ENCODE measurements around the gene SPRR2A.
"Not testable (repeated sequence)": the region's sequence is repeated elsewhere in the genome, so short reads cannot be mapped to it uniquely, and the experiment has no call there.

The SPRR2A gene

DNA sequence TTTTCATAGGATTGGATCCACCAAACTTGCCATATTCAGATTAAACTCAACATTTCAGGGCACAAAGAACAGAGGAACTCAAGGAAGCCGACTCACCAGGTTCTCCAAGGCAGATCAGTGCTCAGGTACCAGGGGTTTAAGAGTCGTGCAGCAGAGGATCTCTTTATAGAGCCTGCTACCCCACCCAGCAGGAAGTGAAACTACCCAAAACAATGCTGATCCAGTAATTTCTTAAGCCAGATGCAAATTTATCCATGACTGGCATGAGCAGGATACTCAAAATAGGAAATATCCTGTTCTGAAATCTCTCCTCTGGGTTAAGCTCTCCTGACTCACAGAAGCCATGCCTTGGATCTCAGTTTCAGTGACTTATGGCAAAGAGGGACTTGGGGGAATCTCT is at the start of gene SPRR2A:
SPRR2A (minus strand) TSS at position 138 of the 400 bp plus-strand sequence. CDS start 777 bp downstream, outside the sequence.
- no peak for DNase-seq (ENCODE audit: low read depth)

DNA sequence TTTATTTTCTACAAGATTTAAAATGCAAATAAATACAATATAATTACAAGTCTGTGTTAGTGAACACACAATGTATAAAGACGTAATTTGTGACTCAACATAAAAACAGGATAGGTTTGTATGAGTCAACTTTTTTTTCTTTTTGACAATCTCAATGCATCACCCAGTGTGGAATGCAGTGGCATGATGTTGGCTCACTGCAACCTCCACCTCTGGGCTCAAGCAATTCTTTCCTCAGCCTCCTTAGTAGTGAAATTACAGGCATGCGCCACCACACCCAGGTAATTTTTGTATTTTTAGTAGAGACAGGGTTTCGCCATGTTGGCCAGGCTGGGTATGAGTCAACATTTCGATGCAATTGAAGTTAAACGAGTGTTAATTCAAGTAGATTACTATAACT is 42.9 kb upstream of the SPRR2A start:
- DNase-seq (ENCODE audit: low read depth): no peak

DNA sequence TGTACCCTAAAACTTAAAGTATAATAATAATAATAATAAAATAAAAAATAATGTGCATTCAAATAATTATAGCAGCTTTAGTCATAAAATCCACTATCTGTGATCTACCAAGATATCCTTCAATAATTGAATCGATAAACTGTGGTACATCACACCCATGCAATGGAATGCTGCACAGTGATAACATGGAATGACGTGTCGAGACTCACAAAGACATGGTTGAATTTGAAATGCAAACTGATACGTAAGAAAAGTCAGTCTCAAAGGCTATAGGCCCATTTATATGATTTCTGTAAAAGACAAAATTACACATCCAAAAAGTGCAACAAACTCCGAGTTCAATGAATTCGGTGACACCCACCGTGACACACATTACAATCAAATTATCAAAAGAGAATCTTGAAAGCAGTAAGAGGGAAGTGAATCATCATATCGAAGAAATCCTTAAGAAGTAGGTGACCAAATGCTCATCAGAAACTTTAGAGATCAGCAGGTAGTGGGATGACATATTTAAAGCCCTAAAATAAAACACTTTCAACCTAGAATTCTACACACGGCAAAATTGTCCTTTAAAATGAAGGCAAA is 42.2 kb upstream of the SPRR2A start:
- no peak for DNase-seq (ENCODE audit: low read depth)

DNA sequence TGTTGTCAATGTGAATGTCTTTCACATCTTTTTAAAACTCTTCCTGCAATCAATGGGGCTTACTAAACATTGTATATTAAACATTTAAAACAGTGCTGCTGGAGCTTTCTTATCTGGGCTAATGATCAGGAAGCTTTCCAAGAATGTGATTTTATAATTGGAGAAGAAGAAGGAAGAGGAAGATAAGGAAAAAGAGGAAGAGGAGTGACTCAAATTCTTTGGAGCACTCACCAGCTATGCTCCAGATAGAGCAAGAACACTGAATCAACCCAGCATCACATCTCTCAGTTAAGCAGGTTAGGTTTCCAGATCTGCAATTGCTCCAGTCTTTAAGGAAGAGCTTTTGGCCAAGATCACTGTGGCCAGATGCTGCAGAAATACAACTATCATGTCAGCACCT is 38.5 kb upstream of the SPRR2A start:
- no peak for DNase-seq (ENCODE audit: low read depth)

DNA sequence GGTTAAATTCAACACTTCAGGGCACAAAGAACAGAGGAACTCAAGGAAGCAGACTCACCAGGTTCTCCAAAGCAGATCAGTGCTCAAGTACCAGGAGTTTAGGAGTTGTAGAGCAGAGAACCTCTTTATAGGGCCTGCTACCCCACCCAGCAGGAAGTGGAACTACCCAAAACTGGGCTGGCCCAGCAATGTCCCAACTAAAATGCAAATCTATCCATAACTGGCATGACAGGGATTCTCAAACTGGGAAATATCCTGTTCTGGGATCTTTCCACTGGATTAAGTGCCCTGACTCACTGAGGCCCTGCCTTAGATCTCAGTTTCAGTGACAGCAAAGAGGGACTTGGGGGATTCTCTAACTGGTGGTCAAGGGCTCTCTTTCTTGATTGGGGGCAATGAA is 37.1 kb upstream of the SPRR2A start, which contains the start of gene SPRR2E:
SPRR2E (minus strand) TSS at position 101 of the 400 bp plus-strand sequence. CDS start 775 bp downstream, outside the sequence.
- no peak for DNase-seq (ENCODE audit: low read depth)

DNA sequence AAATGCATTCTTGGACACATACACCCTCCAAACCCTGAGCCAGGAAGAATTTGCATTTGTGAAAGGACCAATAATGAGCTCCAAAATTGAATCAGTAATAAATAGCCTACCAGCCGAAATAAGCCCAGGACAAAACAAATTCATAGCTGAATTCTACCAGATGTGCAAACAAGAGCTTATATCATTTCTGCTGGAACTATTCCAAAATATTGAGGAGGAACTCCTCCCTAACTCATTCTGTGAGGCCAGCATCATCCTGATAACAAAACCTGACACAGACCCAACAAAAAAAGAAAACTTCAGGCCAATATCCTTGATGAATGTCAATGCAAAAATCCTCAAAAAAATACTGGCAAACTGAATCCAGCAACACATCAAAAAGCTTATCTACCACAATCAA is 30.3 kb upstream of the SPRR2A start:
- no peak for DNase-seq (ENCODE audit: low read depth)

DNA sequence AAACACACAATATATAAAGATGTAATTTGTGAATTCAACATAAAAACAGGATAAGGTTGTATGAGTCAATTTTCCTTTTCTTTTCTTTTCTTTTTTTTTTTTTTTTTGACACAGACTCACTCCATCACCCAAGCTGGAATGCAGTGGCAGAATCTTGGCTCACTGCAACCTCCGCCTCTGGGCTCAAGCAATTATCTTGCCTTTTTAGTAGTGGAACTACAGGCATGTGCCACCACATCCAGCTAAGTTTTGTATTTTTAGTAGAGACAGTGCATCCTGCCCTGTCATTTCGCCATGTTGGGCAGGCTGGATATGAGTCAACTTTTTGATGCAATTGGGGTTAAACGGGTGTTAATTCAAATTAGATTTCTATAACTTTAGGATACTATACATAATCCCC is 24.4 kb upstream of the SPRR2A start:
- DNase-seq (ENCODE audit: low read depth): no peak

DNA sequence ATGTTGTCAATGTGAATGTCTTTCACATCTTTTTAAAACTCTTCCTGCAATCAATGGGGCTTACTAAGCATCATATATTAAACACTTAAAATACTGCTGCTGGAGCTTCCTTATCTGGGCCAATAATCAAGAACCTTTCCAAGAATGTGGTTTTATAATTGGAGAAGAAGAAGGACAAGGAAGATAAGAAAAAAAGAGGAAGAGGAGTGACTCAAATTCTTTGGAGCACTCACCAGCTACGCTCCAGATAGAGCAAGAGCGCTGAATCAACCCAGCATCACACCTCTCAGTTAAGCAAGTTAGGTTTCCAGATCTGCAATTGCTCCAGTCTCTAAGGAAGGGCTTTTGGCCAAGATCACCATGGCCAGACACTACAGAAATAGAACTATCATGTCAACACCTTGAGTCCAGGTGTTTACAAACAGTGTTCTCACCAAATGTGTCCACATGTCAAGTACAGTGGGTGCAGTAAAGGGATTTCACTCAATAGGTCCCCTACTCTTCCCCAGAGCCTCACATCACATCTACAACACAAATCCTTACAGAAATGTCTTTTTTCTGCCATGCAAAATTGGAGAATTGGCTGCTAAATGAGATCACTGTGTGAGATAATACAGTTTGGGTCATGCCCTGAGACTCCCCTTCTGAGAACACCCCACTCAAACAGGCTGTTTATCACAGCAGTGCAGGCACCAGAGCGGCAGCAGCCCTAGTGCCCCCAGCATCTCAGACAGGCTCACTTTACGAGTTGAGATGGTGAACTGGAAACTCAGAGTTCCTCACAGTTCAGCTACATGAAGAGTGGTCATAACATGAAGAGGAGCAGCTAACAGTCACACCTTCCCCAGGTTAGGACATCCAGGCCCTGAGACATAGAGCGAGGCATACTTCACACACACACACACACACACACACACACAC is 15.8 kb upstream of the SPRR2A start:
- no peak for DNase-seq (ENCODE audit: low read depth)

DNA sequence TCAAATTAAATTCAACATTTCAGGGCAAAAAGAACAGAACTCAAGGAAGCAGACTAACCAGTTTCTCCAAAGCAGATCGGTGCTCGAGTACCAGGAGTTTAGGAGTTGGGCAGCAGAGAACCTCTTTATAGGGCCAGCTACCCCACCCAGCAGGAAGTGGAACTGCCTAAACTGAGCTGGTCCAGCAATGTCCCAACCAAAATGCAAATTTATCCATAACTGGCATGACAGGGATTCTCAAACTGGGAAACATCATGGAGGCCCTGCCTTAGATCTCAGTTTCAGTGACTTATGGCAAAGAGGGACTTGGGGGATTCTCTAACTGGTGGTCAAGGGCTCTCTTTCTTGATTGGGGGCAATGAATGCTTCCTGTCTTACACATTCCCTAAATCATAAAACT is 14.2 kb upstream of the SPRR2A start, which contains the start of gene SPRR2B:
SPRR2B (minus strand) TSS at position 101 of the 400 bp plus-strand sequence. CDS start 772 bp downstream, outside the sequence.
- no peak for DNase-seq (ENCODE audit: low read depth)

DNA sequence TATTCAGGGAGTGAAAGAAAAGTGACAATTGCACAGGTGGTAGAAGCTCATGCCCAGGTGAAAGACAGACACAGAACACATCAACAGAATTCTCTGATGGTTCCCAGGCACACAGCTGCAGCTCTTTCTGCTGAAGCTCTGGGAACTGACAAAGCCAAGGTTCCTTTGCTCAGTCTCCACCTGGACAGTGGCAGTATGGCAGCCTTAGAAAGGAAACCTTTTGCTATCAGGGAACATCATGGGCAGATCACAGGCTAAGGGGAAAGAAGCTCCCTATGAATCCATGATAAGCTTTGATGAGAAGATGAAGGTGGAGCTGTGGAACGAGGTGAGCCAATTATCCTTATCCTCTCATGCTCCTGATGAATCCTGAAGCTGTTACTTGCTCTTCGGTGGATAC is 12.9 kb upstream of the SPRR2A start:
- DNase-seq (ENCODE audit: low read depth): no peak

DNA sequence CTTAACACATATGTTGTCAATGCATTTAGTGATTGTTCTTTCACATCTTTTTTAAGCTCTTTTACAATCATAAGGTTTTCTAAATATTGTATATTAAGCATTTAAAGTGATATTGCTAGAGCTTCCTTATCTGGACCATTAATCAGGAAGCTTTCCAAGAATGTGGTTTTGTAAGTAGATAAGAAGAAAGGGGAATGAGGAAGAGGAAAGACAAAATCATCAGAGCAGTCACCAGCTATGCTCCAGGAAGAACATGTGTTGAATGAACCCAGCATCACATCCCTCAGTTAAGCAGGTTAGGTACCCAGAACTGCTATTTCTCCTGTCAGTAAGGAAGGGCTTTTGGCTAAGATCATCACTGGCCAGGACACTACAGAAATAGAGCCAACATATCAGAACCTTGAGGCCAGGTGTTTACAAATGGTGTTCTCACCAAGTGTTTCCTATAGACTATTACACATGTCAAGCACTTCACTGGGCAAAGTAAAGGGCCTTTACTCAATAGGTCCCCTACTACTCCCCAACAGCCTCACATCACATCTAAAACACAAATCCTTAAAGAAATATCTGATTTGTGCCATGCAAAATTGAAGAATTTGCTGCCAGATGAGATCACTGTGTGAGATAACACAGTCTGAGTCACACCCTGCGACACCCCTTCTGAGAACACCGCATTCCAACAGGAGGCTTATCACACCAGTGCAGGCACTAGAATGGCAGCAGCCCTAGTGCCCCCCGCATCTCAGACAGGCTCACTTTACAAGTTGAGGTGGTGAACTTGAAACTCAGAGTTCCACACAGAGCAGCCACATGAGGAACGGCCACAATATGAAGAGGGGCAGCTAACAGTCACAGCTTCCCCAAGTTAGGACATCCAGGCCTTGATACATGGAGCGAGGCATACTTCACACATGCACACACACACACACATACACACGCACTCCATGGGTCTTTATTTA is 1.8 kb upstream of the SPRR2A start:
- no peak for DNase-seq (ENCODE audit: low read depth)

DNA sequence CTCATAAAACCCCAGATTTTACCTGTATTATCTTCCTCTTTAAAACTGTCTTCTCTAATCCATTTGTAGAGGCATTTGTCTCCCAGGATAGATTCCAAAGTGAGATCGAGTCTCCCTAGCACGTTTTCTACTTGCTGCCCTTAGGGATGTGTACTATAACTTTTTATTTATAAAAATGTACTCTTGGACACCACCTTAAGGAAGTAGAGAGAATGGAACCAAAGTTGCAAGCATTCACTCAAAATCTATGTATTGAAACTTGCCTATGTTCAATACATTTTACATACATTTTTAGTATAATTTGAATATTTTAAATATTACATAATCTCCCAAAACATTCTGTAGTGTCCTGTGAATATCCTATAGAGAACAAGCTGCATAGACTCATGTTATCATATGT is 842 bp upstream of the SPRR2A start:
- DNase-seq (ENCODE audit: low read depth): no peak

DNA sequence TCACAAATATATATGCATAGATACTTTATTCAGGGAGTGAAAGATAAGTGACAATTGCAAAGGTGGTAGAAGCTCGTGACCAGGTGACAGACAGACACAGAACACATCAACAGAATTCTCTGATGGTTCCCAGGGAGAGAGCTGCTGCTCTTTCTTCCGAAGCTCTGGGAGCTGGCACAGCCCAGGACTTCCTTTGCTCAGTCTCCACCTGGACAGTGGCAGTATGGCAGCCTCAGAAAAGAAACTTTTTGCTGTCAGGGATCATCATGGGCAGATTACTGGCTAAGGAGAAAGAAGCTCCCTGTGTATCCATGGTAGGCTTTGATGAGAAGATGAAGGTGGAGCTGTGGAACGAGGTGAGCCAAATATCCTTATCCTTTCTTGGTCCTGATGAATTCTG is 1.2 kb downstream of the SPRR2A start:
- not testable (repeated sequence) for DNase-seq (ENCODE audit: low read depth)

DNA sequence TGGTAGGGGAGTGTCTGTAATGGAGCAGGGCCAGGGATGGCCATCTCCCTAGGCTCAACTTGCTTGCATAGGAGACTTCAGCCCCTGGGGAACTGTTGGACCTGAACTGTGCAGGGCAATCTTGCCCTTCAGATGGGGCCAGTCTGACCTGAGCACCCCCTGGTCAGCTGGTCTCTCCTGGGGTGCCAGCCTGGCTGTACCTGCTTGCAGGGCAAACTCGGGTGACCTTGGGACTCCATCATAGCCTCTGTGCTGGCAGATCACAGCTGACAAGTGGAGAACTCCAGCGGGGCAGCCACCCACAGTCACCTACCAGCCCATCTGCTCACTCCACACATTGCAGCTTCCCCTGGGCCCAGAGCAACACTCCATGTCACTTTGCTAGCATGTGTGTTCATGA is 8.1 kb downstream of the SPRR2A start:
- no peak for DNase-seq (ENCODE audit: low read depth)

DNA sequence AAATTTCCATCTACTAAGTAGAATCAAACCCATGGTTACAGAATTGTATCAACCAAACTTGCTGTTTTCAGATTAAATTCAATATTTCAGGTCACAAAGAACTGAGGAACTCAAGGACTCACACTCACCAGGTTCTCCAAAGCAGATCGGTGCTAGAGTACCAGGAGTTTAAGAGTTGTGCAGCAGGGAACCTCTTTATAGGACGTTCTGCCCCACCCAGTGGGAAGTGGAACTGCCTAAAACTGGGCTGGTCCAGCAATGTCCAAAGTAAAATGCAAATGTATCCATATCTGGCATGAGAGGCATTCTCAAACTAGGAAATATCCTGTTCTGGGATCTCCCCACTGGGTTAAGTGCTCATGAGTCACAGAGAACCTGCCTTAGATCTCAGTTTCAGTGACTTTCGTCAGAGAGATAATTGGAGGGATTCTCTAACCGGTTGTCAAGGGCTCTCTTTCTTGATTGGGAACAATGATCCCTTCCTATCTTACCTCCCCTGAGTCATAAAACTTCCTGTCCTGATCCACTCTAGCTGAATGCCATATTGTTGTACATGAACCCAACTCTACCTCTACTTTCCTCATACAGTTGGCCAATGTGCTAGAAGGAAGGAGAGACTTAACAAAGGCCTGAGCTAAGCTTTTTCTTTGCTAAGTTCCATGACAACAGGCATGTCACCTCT is 16.2 kb downstream of the SPRR2A start, which contains the start of gene SPRR2D:
SPRR2D (minus strand) TSS at position 171 of the 682 bp plus-strand sequence. CDS start 774 bp downstream, outside the sequence.
- no peak for DNase-seq (ENCODE audit: low read depth)

DNA sequence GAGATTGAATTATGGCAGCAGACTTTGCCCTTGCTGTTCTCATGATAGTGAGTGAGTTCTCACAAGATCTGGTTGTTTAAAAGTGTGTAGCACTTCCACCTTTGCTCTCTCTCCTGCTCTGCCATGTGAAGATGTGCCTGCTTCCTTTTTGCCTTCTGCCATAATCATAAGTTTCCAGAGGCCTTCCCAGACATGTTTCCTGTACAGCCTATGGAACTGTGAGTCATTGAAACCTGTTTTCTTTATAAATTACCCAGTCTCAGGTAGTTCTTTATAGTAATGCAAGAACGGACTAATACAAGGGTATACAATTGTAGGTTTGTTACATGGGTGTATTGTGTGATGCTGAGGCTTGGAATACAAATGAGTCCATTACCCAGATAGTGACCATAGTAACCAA is 22.1 kb downstream of the SPRR2A start:
- DNase-seq (ENCODE audit: low read depth): no peak

DNA sequence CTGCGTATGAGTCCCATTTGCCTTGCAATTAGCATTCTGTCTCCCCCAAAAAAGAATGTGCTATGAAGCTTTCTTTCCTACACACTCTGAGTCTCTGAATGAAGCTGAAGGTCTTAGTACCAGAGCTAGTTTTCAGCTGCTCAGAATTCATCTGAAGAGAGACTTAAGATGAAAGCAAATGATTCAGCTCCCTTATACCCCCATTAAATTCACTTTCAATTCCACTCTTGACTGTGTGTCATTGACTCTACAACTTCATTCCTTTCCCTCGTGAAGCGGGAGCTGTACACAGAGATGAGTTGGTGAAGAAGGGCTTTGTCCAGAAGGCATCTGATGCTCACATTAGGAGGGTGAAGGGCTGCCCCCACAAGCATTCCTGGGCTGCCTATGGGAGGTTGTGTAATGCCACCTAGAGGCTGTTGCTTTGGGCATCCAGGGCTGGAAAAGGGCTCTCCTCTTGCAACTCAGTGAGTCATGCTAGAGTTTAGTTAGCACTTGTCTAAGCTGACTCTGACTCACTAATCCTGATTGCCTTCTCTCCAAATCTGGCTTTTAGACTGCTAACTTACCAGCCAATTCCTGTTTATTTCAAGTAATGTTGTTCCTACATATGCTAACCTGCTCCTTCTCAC is 24.5 kb downstream of the SPRR2A start:
- DNase-seq (ENCODE audit: low read depth): peak; percentile 40

DNA sequence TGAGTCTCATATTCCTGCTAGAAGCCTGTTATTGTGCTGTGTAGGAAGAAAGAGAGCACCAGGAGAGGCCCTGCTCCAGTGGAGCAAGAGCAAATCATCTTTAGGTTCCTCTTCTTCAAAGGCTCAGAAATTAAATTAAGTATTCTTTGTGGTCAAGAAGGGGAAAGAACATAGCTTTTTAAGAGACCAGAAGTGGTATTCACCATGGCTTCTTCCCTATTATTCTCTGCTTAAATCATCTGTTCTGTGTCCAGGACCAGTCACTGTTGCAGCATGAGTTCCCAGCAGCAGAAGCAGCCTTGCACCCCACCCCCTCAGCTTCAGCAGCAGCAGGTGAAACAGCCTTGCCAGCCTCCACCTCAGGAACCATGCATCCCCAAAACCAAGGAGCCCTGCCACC is 25.2 kb downstream of the SPRR2A start:
- DNase-seq (ENCODE audit: low read depth): no peak

DNA sequence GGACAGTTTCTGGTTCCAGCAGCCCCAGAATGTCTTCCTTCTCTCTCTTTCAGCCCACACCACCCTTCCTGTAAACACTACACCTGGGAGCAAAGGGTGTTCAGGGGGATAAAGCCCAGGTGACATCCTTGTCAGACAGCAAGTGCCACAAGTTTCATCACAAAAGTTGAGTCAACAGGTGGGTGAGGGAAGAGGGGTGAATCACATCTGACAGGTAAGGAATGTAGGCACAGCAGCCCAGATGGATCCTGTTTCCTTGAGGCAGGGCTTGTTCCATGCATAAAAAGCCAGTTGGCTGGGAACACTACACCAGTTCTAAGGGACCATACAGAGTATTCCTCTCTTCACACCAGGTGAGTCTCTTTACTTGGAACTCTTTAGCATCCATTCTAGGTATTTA is 26.4 kb downstream of the SPRR2A start, which contains the start of gene SPRR1B:
SPRR1B (plus strand) TSS at position 309 of the 400 bp plus-strand sequence. CDS start 1,143 bp downstream, outside the sequence.
- DNase-seq (ENCODE audit: low read depth): no peak

DNA sequence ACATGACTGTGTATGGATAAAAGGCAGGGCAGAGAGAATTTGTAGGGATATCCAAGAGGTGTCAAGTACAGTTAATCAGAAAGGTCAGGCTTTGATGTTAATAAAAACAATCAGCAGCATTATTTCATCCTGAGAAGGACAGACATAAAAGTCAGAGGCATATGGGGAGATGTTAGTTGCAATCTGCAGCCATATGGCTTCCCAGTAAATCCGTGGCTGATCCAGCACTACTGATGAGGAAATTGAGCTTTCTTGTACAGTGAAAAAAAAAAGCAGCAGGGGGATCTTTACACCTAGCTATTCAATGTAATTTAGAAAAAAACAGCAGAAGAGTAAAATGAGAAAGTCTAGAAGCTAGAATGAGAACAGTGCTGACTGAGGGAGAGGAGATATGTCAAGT is 28.5 kb downstream of the SPRR2A start:
- no peak for DNase-seq (ENCODE audit: low read depth)

DNA sequence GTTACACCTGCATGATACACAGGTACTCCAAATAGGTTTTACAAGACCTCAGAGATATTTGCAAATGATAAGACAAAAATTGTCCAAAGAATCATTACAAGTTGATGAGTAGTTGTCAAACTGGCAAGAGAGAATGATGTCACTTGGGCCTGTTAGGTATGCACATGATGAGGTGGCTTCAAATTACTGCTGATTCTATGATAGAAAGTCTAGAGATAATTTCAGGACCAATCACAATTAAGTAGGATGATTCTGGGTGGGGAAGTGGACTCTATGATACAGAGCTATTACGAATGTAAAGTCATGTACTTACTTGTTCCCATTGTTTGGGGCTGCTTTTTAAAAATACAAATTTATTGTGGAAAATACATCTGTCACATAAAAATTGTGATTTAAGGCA is 31.5 kb downstream of the SPRR2A start:
- DNase-seq (ENCODE audit: low read depth): no peak
